Ascending aorta (tissue), 2 donors: ENCODE data around the gene GPC5. TPM values are rescaled to one million over a fixed set of nuclear protein-coding genes. Genes with fewer than 3 reads are reported as not detected.

Experiments used
- DNase-seq, 2 donors: peaks; one replicate each; pipeline ENCODE4 v3.0.0-alpha.2; 2019; ENCODE audit warnings: low spot score in 2 of 2
- H3K27ac ChIP-seq, 2 donors: fragments of 200-600 bp; sonication (generic); one replicate each; pipeline ENCODE4 v1.5.1; 2016 to 2017; ENCODE audit warnings: mild to moderate bottlenecking in 1 of 2
- H3K27me3 ChIP-seq: fragments of 200-600 bp; sonication (generic); one replicate; pipeline ENCODE4 v1.5.1; 2017
- H3K36me3 ChIP-seq, 2 donors: fragments of 200-600 bp; sonication (generic); one replicate each; pipeline ENCODE4 v1.5.1; 2016
- H3K4me1 ChIP-seq, 2 donors: fragments of 200-600 bp; sonication (generic); one replicate each; pipeline ENCODE4 v1.5.1; 2016 to 2017; ENCODE audit warnings: mild to moderate bottlenecking in 1 of 2
- H3K4me3 ChIP-seq, 2 donors: fragments of 200-600 bp; sonication (generic); one replicate each; pipeline ENCODE4 v1.5.1; 2016 to 2017; ENCODE audit warnings: mild to moderate bottlenecking in 1 of 2
- H3K9me3 ChIP-seq, 2 donors: fragments of 200-600 bp; sonication (generic); one replicate each; pipeline ENCODE4 v1.5.1; 2016
- CTCF ChIP-seq, 3 experiments: fragments of 200-600 bp in 2 of 3; fragments of 450-650 bp in 1 of 3; sonication (generic) in 2 of 3; IDR thresholded peaks; one replicate each; pipeline ENCODE4 v1.5.1; 2016 to 2019; ENCODE audit warnings: antibody characterized with exemption in 3 of 3, mild to moderate bottlenecking in 1 of 3, moderate library complexity in 1 of 3
- intact Hi-C: fragments of 100-400 bp; cut with DNase I; formaldehyde crosslinking; loops from one replicate; pipeline ENCODE4 v1.15.1; 2023
- total RNA-seq: library from RNA; depleted of rRNA; stranded (reverse); fragments of >200 nt; gene quantifications from one replicate; pipeline ENCODE4 v1.1.0, GENCODE V29; 2016

The GPC5 gene
- total RNA-seq, 1 donor from 2014 or later = not detected

GRCh38 chr13:92626274-92626673 lies 1227.9 kb downstream of the GPC5 start:
- Histone ChIP-seq H3K27ac (no peak overlapping the region), H3K4me1 (no peaks in the 10 kb centered on the region), H3K4me3 (no peak overlapping the region), H3K9me3 (no peaks in the 10 kb centered on the region), H3K27me3 (no peaks in the 10 kb centered on the region), H3K36me3 (no peaks in the 10 kb centered on the region)
- TF ChIP-seq CTCF (IDR thresholded peaks at IDR 0.05) = no peak
- intact Hi-C loops = no loop called here
- no peak for DNase-seq

- no peak overlapping the region for H3K4me3 ChIP-seq
- H3K27ac ChIP-seq = no peak overlapping the region
- intact Hi-C loops = no loop called here
- H3K27me3 ChIP-seq = no peaks in the 10 kb centered on the region
- H3K4me1 ChIP-seq = no peaks in the 10 kb centered on the region
- TF ChIP-seq CTCF (IDR thresholded peaks at IDR 0.05) = no peak
- H3K9me3 ChIP-seq = no peaks in the 10 kb centered on the region
- no peak for DNase-seq
- H3K36me3 ChIP-seq = no peaks in the 10 kb centered on the region
These were observed 1242.5 kb downstream of the GPC5 start for GRCh38 chr13:92640936-92641335.

- Histone ChIP-seq H3K9me3 (no peaks in the 10 kb centered on the region), H3K27ac (no peak overlapping the region), H3K27me3 (no peaks in the 10 kb centered on the region), H3K36me3 (no peaks in the 10 kb centered on the region), H3K4me1 (no peaks in the 10 kb centered on the region), H3K4me3 (no peak overlapping the region)
- no peak for TF ChIP-seq CTCF (IDR thresholded peaks at IDR 0.05)
- intact Hi-C loops = no loop called here
- no peak for DNase-seq
These were observed 1250.9 kb downstream of the GPC5 start for GRCh38 chr13:92649140-92649813.

GRCh38 chr13:92656103-92656502 lies 1257.7 kb downstream of the GPC5 start:
- no peaks in the 10 kb centered on the region for H3K4me1 ChIP-seq
- H3K36me3 ChIP-seq = no peaks in the 10 kb centered on the region
- H3K27me3 ChIP-seq = no peaks in the 10 kb centered on the region
- TF ChIP-seq CTCF (IDR thresholded peaks at IDR 0.05) = no peak
- no peak overlapping the region for H3K27ac ChIP-seq
- H3K4me3 ChIP-seq = no peak overlapping the region
- no peak for DNase-seq
- no peaks in the 10 kb centered on the region for H3K9me3 ChIP-seq
- intact Hi-C loops = no loop called here

GRCh38 chr13:92656648-92657047 lies 1258.2 kb downstream of the GPC5 start:
- Histone ChIP-seq H3K4me3 (no peak overlapping the region), H3K27ac (no peak overlapping the region), H3K36me3 (no peaks in the 10 kb centered on the region), H3K27me3 (no peaks in the 10 kb centered on the region), H3K4me1 (no peaks in the 10 kb centered on the region), H3K9me3 (no peaks in the 10 kb centered on the region)
- intact Hi-C loops = no loop called here
- TF ChIP-seq CTCF (IDR thresholded peaks at IDR 0.05) = no peak
- DNase-seq = no peak

- TF ChIP-seq CTCF (IDR thresholded peaks at IDR 0.05) = no peak
- no peak overlapping the region for H3K4me3 ChIP-seq
- no peaks in the 10 kb centered on the region for H3K4me1 ChIP-seq
- intact Hi-C loops = no loop called here
- no peak for DNase-seq
- no peak overlapping the region for H3K27ac ChIP-seq
- no peaks in the 10 kb centered on the region for H3K27me3 ChIP-seq
- no peaks in the 10 kb centered on the region for H3K9me3 ChIP-seq
- H3K36me3 ChIP-seq = no peaks in the 10 kb centered on the region
These were observed 1259.1 kb downstream of the GPC5 start for GRCh38 chr13:92657565-92657964.
